GM12878 (cell line): ENCODE measurements around the gene GEMIN5. TPM values are rescaled to one million over a fixed set of nuclear protein-coding genes. Genes with fewer than 3 reads are reported as not detected.

Experiments used
- ATAC-seq: fragments of 200-7000 bp; cut with Tn5 transposase; 3 replicates; pipeline ENCODE4 v1.9.1; 2020; ENCODE audit warnings: mild to moderate bottlenecking, moderate library complexity
- BruUV-seq: library from RNA; stranded (reverse); fragments of 400-500 nt; replicated peaks from 2 replicates; lab custom pipeline; 2021; lab: Mats Ljungman, UMichigan
- CTCF ChIA-PET: fragments of 300-600 bp; sonication (Branson Sonifier 250); formaldehyde crosslinking; extraction: SDS; loops from one replicate; lab custom pipeline; 2021; ENCODE audit warnings: inconsistent platforms; lab: Yijun Ruan, JAX
- POLR2A ChIA-PET: fragments of 350-600 bp; formaldehyde crosslinking; extraction: SDS; loops from one replicate; lab custom pipeline; 2021; ENCODE audit warnings: inconsistent platforms; lab: Charles Lee
- RAD21 ChIA-PET: fragments of 300-600 bp; sonication (Branson Sonifier 250); formaldehyde crosslinking; loops from one replicate; lab custom pipeline; 2023; ENCODE audit warnings: antibody characterized with exemption; ENCODE audit not compliant: unreplicated experiment; lab: Charles Lee
- SMC1A ChIA-PET: fragments of 300-600 bp; sonication (Branson Sonifier 250); formaldehyde crosslinking; loops from one replicate; lab custom pipeline; 2023; ENCODE audit not compliant: unreplicated experiment, uncharacterized antibody; lab: Charles Lee
- DNase-seq: peaks from one replicate; pipeline ENCODE4 v3.0.0-alpha.2; 2011; ENCODE audit warnings: low read depth, low spot score
- FAIRE-seq: peaks from 3 replicates; lab custom pipeline; 2011; peaks lifted over from hg19 to GRCh38; lab: Jason Lieb, UNC
- H2AFZ ChIP-seq: 2 replicates; pipeline ENCODE4 v1.6.0; 2011; ENCODE audit warnings: low read depth, low read length, control low read depth; ENCODE audit not compliant: control insufficient read depth
- H3K27ac ChIP-seq: 2 replicates; pipeline ENCODE4 v1.5.1; 2011; ENCODE audit warnings: control low read depth; ENCODE audit not compliant: control insufficient read depth, insufficient read depth
- H3K27me3 ChIP-seq, 2 experiments: replicated peaks in 1 of 2; 2 replicates each; pipeline versions ENCODE4 v1.6.0 to v1.6.1; 2011; ENCODE audit warnings: low read length in 1 of 2; ENCODE audit not compliant: control insufficient read depth in 2 of 2, insufficient read depth in 2 of 2
- H3K36me3 ChIP-seq, 2 experiments: 2 replicates each; pipeline ENCODE4 v1.5.1; 2011; ENCODE audit warnings: low read length in 1 of 2; ENCODE audit not compliant: control insufficient read depth in 2 of 2, insufficient read depth in 2 of 2
- H3K4me1 ChIP-seq: 2 replicates; pipeline ENCODE4 v1.6.1; 2011; ENCODE audit warnings: mild to moderate bottlenecking, low read length, moderate library complexity, mixed read lengths; ENCODE audit not compliant: control insufficient read depth, insufficient read depth
- H3K4me2 ChIP-seq: 2 replicates; pipeline ENCODE4 v1.6.0; 2011; ENCODE audit warnings: control low read depth; ENCODE audit not compliant: control insufficient read depth, insufficient read depth
- H3K4me3 ChIP-seq: fragments of 200-600 bp; sonication (generic); 2 replicates; pipeline ENCODE4 v1.5.1; 2016
- H3K79me2 ChIP-seq: 2 replicates; pipeline ENCODE4 v1.6.0; 2011; ENCODE audit warnings: low read length; ENCODE audit not compliant: control insufficient read depth, insufficient read depth
- H3K9ac ChIP-seq: 2 replicates; pipeline ENCODE4 v1.8.0; 2011; ENCODE audit warnings: low read length, control low read depth, mixed read lengths; ENCODE audit not compliant: control insufficient read depth, insufficient read depth
- H3K9me3 ChIP-seq: replicated peaks from 3 replicates; pipeline ENCODE4 v1.5.1; 2011; ENCODE audit warnings: mild to moderate bottlenecking, low read length; ENCODE audit not compliant: control insufficient read depth, insufficient read depth
- H4K20me1 ChIP-seq: 2 replicates; pipeline ENCODE4 v1.6.0; 2011; ENCODE audit not compliant: control insufficient read depth, insufficient read depth
- ATF3 ChIP-seq: IDR thresholded peaks from 2 replicates; pipeline ENCODE4 v1.6.1; 2011; ENCODE audit warnings: low read depth, mild to moderate bottlenecking, low read length, moderate library complexity, borderline replicate concordance; ENCODE audit errors: extremely low read depth
- BHLHE40 ChIP-seq, 2 experiments: fragments of 450-650 bp in 1 of 2; IDR thresholded peaks; 2 replicates each; pipeline ENCODE4 v1.6.1; 2011 to 2017; ENCODE audit warnings: low read depth in 2 of 2, borderline replicate concordance in 1 of 2, improper control_type of control experiment in 1 of 2, low read length in 1 of 2, mild to moderate bottlenecking in 1 of 2
- MLLT1 ChIP-seq: fragments of 450-650 bp; IDR thresholded peaks from 2 replicates; pipeline ENCODE4 v1.6.1; 2016; ENCODE audit warnings: mild to moderate bottlenecking
- NR2F1 ChIP-seq: fragments of 450-650 bp; conservative IDR thresholded peaks from 2 replicates; pipeline ENCODE4 v1.6.1; 2017; ENCODE audit warnings: mild to moderate bottlenecking
- RAD51 ChIP-seq: fragments of 450-650 bp; IDR thresholded peaks from 2 replicates; pipeline ENCODE4 v1.6.1; 2016; ENCODE audit warnings: moderate library complexity, mild to moderate bottlenecking, inconsistent platforms
- SIN3A ChIP-seq: IDR thresholded peaks from 2 replicates; pipeline ENCODE4 v1.6.1; 2012; ENCODE audit warnings: low read depth, low read length, improper control_type of control experiment
- USF1 ChIP-seq: IDR thresholded peaks from 2 replicates; pipeline ENCODE4 v1.6.1; 2011; ENCODE audit warnings: borderline replicate concordance, low read depth, mild to moderate bottlenecking, moderate library complexity, mixed read lengths, low read length; ENCODE audit not compliant: insufficient read depth; ENCODE audit errors: extremely low read length
- WGBS: methylation state at CpG from one replicate; pipeline ENCODE4 v1.1.6; 2016; ENCODE audit warnings: low lambda C conversion rate; ENCODE audit not compliant: insufficient replicate concordance, insufficient coverage; ENCODE audit errors: missing lambda C conversion rate; 5-methylcytosine and 5-hydroxymethylcytosine counted together
- in situ Hi-C: fragments of 300-500 bp; cut with MboI; formaldehyde crosslinking; loops from 9 replicates; pipeline ENCODE4 v1.14.3; 2018; ENCODE audit warnings: mixed read lengths
- intact Hi-C: fragments of 100-400 bp; cut with micrococcal nuclease; formaldehyde crosslinking; loops from one replicate; pipeline ENCODE4 v1.14.2; 2022; ENCODE audit not compliant: unreplicated experiment
- polyA plus RNA-seq, 11 experiments: library from polyadenylated mRNA; depleted of rRNA in 4 of 11; unstranded in 6 of 11; stranded (reverse) in 5 of 11; fragments of >200 nt; fragmentation: Nextera tagmentation in 4 of 11; fragmentation: Illumina TruSeq in 1 of 11; extraction: Ambion mirVana in 4 of 11; extraction: Trizol in 1 of 11; gene quantifications; 1 replicate in 1 of 11; 2 replicates in 10 of 11; pipeline versions ENCODE4 v1.2.1 to v1.2.3, GENCODE V29; 2011 to 2016; ENCODE audit warnings: inconsistent platforms in 2 of 11, missing spikeins in 2 of 11, low read depth in 1 of 11
- total RNA-seq, 4 experiments: library from RNA; depleted of rRNA in 3 of 4; stranded (reverse); fragments of >200 nt in 3 of 4; fragmentation: Illumina TruSeq in 1 of 4; extraction: Trizol in 1 of 4; gene quantifications; 2 replicates each; pipeline versions ENCODE4 v1.2.1 to v1.2.3, GENCODE V29; 2013 to 2021

GEMIN5 gene
- total and polyA plus RNA-seq, 10 of the 15 experiments (the other 5 are each of a cell fraction or from before 2014, with no cell fraction given): 6.3 to 29.8 (median 23.3) TPM

GRCh38 chr5:154850255-154851062 lies 87.6 kb downstream of the GEMIN5 start, which contains the start of gene FAXDC2:
FAXDC2 (minus strand) TSS chr5:154850603; CDS start chr5:154838178, 12,425 bp downstream.
- in situ Hi-C loops: loop anchor here (5.0 kb wide), 1 partner anchor 33 kb away; no protein-coding TSS in a partner anchor
- 47% methylated on average over 11 of the region's 11 CpGs for WGBS
- no peak within 1 kb of the TSS for H3K4me2 ChIP-seq
- no peaks in the 10 kb centered on the region for H3K9me3 ChIP-seq
- POLR2A ChIA-PET: interaction anchor here (0.6 kb wide), 1 partner anchor 67 kb away, joined by 3 read pairs; no protein-coding TSS in a partner anchor
- peak within 1 kb of the TSS; percentile 1; the same call in 1 of the 2 replicates for H2AFZ ChIP-seq
- H3K4me1 ChIP-seq: no peaks in the 10 kb centered on the region
- H3K79me2 ChIP-seq: no peaks in the 10 kb centered on the region
- intact Hi-C loops: no loop called here
- H3K9ac ChIP-seq: no peak within 1 kb of the TSS
- RAD21 ChIA-PET: interaction anchor here (0.6 kb wide), 1 partner anchor 36 kb away, joined by 3 read pairs; no protein-coding TSS in a partner anchor
- CTCF ChIA-PET: interaction anchor here (0.8 to 1.2 kb wide), 3 partner anchors 53 to 208 kb away, joined by 3 read pairs; no protein-coding TSS in a partner anchor
- H3K27ac ChIP-seq: no peak within 1 kb of the TSS
- SMC1A ChIA-PET: interaction anchor here (0.6 to 1.4 kb wide), 5 partner anchors 9 to 882 kb away, joined by 3 to 4 read pairs (median 3); no protein-coding TSS in a partner anchor
- H3K4me3 ChIP-seq: no peak within 1 kb of the TSS
- no peak for DNase-seq
- no peaks in the 10 kb centered on the region for H4K20me1 ChIP-seq
- no peaks in the 10 kb centered on the region for H3K27me3 ChIP-seq
- peak; percentile 80 for ATAC-seq
- no peak for FAIRE-seq
- TF ChIP-seq USF1 (peak; percentile 31), ATF3 (0 out of 2 replicates have a peak, but pooled peaks have one; percentile 2), BHLHE40 (IDR thresholded peaks at IDR 0.05; ENCODE audit: borderline replicate concordance in 1 of 2, low read depth in 2 of 2, low read length in 1 of 2) (peak; percentile 40 to 60; a peak in 1 of 4 replicates), SIN3A (no peak), RAD51 (peak; percentile 68), NR2F1 (no peak; the same call in 1 of the 2 replicates), MLLT1 (no peak)
- TF ChIP-seq, all 136 proteins: peak for 4
- H3K36me3 ChIP-seq: no peaks in the 10 kb centered on the region
- no TSS peak for BruUV-seq
